GM21381 (cell line): ENCODE measurements around the gene PIGZ.

ENCODE experiments used
- ATAC-seq: cut with Tn5 transposase; IDR thresholded peaks from one replicate; pipeline ENCODE4 v1.9.1; 2021; ENCODE audit warnings: mild to moderate bottlenecking, moderate library complexity; ENCODE audit not compliant: unreplicated experiment

Gene PIGZ

DNA sequence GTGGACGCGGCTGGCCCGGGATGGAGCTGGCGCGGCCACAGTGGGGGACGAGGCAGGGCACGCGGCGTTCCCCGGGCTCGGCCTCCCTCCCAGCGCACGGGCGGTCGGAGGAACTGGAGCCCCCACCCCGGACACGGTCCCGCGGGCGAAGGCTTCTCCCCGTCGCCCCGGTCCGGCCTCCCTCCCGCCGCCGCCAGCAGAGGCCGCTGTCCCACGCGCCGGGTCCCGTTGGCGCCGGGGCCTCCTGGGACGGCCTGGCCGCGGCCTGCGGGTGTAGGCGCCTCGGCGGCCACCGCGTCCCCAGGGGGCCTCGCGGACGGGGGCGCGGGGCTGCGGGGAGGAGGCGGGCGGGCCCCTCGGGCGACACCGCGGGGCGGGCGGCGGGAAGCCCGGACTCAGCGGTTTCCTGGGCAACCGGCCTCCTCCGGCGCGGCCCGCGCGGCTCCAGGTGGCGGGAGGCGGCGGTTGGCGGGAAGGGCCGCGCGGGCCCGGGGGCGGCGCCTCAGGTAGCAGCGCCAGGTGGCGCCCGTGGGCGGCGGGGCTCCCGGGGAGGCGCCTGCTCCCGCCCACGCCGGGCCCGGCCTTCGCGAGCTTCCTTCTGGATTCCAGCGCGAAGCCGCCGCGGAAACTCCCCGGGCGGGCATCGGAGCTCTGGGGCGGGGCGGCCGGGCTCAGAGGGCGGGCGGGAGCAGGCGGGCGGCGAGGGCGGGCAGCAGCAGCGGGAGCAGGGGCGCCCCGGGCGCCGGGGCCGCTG lies 34.2 kb upstream of the PIGZ start:
- peak; percentile 74 for ATAC-seq

DNA sequence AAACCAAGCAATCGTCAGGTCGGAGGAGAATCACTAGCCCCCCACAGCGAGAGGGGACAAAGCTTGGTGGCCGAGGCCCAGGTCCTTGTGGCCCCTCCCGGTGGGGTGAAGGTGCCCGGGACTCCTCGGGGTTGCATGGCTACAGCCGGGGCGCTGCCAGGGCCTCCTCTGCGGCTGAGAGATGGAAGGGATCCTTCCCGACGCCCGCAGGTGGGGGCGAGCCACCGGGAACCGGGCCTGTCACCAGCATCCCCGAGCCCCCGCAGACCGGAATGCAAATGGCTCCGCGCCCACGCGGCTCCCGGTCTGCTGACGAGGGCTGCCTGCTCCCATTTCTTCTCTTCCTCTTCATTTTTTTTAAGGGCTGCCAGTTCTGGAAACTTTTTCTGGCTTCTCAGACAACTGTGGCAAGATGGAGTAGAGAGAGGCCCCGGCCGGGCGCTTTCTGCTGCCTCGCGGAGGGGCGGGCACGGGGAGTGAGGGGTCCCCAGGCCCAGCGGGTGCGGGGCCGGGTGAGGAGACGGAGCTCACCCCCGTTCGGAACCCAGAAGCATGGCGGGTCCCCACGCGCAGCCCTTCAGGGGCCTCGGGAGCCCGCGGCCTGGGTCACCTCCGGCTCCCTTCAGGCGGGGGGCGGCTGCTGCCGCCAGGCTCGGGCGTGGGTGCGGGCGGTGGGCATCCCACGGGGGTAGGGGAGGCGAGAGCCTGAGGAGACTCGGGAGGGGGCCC lies 33.5 kb upstream of the PIGZ start:
- ATAC-seq: peak; percentile 11

DNA sequence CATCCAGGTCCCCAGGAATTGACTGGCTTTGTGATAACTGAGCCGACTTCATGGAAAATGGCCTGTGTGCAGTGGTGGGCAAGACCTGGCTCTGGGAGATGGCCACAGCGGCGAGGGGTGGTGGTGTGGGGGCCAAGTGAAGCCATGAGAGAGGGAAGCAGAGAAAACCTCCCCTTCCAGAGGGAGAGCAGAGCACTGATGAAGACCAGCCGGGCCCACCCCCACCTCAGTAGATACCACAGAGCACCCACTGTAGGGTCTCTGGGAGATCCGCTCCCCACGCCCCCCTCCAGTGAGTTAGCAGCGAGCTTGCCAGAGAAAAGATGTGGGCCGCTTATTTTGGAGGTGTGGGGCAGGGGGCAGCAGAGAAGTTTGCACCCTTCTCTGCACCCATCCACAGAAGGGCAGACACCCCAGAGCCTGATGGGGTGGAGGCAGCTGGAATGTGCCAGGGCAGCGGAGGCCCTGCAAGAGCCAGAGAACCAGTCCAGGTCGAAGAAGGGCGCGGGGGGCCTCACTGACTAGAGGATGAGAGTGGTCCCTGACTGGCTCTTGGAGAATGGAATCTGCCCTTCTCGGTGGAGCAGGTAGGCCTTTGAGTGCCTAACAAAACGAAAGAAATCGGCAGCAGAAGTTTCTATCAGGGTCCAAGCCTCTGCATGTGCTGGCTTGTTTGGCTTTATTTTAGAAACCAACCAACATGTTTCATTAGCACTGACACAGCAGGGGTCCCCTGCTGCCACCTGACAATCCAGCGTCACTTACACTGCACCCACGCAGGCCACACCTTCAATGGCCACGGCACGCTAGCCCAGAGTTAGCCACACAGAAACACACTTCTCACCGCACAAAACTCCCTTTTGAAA lies 32.7 kb upstream of the PIGZ start:
- ATAC-seq: no peak

DNA sequence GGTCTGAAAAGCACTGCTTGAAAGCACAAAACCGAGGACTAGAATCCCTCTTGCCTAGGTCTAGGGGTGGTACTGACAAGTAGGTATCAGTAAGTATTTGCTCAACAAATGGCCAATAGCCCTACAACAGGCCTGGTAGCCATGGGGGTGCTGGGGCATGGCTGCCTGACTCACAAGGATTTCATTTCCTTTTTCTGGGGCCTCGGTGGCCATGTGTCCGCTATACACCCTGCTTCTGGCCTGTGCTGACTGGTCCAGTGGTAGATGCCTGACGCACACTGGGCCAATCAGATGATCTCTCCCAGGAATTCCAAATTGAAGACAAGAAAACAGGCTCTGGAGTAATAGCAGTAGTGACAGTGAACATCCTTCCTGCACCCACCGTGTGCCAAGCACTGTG lies 31.6 kb upstream of the PIGZ start:
- no peak for ATAC-seq

DNA sequence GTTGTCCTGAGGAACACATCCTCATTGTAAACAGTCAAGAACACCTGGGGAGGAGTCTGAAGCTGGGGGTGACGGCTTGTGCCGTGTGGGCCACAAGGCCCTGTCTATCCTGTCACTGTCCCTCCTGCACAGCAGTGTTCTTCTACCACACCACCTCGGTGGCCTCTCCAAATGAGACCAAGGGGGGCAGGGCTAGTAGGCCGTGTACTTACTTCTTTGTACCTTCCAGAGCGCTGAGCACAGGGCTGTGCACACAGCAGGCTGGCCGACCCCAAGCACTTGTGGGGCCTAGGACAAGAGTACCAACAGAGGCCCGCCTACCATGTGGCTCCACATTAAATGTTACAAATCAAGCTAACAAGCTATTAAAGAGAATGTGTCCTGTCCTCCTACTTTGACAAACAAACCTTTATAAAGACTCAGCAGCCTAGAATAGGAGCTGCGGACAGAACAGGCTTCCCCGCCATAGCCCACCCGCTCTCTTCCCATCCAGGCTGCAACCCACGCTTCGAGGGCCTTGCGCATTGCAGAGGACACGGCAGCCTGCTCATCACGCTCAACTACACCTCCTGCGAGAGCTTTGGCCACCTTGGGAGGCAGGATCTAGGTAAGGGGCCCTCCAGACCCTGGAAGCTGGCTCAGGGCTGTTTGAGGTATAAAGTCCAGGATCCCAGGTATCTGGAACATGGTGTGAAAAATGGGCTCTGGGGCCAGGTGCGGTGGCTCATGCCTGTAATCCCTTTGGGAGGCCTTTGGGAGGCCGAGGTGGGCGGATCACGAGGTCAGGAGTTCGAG lies 30.5 kb upstream of the PIGZ start:
- no peak for ATAC-seq

DNA sequence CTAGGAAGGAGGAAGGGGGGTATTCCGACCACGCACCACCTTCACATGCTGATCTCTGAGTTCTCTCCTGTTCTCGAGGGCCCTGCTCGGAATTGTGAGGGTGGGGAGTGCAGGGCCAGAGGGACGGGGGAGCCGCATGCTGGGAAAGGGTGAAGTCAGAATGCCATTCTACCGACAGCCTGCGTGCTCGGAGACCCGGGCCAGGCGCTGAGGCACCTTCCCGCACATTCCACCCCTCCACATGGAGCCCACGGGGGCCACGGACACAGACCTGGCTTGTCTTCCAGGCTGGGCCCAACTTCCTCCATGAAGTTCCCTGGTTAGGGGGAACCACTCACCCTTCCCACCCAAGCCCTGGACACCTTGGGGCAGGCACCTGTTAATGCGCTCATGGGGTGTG lies 28.7 kb upstream of the PIGZ start:
- no peak for ATAC-seq

DNA sequence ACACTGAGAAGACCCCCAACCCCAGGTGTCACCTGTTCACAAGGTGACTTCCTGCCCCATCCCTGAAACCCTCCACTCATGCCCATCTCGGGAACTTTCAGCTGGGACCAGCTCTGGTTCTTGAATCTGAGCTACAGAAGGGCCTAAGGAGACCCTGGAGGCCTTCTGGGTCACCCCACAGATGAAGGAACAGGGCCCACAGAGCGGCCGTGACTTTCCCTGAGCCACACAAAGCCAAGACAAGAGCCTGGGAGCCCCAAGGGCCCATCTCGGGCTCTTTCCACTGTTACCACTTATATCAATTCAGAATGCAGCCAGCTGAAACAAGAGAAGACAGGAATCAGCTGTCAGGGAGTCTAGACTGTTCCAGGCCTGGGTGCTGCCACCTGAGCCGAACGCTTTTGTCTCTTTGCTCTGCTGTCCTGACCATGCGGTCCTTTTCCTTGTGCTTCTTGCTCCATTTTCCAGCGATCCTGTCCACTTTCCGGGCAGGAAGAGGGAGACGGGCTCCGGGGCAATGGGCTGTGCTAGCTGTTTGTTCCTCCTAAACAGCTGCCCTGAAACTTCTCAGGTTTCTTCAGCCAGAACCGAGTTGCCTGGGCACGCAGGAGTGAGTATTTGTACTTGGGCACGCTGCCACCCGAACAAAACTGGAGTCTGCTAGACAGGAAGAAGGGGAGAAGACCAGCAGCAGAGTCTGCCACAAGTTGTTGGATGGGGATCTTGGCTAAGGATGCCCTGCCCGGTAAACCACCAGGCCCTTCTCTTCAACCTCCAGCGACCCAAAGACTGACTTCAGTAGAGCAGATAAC lies 28.0 kb upstream of the PIGZ start:
- no peak for ATAC-seq

DNA sequence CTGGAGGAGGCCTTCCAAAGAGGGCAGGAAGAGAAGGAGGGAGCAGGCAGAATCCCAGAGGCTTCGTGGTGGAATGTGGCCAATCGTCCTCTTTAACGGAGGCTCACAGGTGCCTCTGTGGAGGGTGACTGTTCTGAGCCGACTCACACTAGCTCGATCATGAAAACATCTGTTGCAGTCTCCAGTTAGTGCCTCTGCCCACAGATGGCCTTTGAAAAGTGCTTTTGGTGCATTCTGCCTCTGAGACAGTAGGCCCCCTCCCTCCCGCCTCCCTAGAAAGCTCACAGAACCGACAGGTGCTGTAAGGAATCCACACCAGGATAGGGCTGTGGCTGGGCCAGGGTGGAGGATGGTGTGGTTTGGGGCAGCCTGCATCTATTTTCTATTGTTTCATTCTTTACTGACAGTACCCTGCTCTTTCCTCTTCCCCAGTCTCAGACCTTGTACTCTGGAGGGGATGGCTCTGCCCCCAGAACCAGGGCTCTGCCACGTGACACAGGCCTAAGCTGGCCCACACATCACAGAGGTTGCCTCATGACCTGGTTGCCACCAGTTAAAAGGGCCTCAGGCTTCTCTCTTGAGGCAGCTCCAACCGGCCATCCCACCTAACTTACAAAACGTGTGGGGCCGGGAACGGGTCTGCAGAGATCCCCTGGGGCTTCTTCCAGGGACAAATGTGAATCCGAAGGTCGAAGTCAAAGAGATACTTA lies 27.2 kb upstream of the PIGZ start:
- ATAC-seq: no peak

DNA sequence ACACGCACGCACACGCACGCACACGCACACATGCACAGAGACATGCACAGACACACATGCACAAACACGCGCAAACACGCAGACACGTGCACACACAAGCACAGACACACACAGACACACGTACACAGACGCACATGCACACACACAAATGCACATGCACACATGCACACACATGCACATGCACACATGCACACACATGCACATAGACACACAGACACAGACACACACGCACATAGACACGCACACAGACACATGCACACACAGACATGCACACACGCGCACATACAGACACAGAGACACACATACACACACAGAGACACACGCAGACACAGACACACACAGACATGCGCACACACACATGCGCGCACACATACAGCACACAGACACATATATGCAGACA lies 26.4 kb upstream of the PIGZ start:
- ATAC-seq: no peak

DNA sequence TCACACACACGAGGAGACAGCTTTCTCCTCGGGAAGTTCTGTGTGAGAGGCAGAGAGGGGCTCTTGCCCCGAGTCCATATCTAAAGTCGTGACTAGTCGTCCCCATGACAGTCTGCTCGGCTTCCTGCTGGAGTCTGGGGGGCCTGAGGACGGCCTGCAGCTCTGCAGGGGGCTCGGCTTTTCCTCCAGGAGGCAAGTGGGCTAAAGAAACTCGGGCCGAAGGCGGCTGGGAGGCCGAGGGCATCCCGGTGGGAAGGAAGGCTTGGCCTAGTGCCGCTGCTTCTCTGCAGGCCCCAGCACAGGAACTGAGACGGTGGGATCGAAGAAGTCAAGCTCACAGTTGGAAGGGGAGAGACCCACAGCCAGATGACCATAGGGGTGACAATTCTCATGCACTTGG lies 25.4 kb upstream of the PIGZ start:
- no peak for ATAC-seq

DNA sequence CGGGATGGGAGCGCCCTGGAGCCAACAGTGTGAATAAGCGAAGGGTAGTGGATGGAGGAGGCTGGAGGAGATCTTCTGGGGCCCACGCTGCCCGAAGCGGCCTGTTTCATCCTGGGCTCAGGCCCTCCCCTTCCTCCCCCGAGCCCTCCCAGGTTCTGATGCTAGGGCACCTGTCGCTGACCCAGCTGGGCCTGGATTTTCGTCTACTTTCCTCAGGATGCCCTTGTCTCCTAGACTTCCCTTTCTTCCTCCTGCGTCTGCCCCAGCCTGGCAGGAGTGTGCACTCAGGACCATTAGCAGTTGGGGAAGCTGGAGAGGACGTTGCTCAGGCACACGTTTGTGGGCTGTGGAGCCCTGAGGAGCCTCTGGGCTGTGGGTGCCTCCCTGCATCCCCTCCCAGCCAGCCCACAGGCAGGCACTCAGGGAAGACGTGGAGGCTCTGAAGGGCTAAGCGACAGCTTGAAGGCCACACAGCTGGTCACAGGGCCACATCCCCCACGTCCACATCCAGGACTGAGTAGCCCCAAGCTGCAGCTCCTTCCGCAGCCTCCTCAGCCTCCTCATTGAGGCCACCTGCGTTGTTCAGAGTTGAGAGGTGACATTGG lies 23.9 kb upstream of the PIGZ start:
- no peak for ATAC-seq

DNA sequence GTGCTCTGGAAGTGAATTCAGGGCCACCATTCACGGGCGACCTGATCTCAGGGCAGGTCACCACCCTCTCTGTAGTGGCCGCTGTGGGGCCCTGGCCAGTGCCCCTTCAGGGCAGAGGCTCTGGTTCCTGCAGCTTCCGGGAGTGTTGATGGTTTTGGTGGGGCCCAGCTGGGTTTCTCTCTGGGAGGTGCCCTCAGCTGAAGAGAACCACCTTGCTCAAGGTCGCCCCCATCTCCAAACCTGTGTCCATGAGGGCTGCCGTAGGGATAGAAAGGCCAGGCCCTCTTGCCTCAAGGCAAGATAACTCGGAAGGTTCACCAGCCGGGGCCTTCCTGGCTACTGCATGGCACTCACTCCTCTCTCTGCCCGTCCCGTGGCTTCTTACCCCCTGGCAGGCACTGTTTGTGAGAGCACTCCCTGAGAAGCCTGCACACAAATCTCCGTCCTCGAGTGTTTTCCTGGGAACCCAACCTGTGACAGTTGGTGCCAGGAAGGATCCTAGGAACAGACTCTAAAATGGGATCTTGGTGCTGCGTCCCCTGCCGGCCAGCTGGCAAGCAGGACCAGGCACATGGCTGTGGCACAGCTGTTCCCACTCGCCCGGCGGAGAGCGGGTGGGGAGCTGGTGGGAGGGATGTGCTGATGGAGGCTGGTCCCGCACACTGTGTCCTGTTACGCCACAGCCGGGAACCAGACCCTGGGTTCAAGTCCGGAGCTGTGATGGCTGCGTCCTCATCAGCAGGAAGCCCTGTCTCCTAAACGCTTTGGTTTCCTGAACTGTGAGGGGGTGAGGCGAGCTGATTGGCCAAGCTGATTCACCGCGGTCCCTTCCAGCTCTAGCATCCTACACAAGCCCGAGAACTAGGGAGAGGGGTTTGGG lies 23.2 kb upstream of the PIGZ start:
- ATAC-seq: no peak

DNA sequence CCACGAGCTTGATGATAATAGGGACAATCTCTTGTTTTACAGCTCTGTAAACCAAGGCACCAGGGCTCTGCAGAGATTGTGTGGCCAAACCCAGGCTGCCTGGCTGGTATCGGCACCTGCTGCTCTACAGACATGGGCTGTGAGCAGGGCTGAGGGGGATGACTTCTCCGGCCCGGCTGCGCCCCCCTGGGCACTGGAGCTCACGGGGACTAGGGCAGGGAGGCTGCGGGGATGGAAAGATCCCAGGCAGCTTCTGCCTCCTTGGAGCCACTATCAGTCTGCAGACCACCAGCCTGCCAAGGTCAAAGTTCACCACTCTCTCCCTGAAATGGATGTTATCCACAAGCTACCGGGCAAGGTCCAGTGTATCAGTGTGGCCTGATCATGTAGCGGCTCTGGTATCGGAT lies 22.0 kb upstream of the PIGZ start:
- ATAC-seq: no peak

DNA sequence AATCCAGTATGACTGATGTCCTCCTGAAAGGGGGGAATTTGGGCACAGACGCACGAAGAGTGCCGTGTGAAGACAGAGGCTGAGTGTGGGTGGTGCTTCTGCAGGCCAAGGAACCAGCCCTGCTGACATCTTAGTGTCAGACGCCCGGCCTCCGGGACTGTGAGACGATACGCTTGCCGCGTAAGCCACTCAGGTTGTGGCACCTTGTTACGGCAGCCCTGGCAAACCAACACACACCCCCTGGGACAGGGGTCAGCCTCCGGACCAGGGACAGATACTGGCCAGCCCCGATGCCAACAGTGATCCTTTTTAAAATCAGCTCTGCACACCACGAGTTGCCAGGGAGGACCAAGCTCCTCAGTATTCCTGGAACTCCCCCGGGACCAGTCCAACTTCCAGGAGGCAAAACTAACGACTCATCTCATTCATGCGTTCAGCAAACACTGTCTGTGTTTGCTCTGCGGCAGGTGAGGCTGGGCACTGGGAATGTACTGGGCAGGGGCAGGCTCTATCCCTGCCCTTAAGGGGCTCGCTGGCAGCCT lies 21.2 kb upstream of the PIGZ start:
- no peak for ATAC-seq

DNA sequence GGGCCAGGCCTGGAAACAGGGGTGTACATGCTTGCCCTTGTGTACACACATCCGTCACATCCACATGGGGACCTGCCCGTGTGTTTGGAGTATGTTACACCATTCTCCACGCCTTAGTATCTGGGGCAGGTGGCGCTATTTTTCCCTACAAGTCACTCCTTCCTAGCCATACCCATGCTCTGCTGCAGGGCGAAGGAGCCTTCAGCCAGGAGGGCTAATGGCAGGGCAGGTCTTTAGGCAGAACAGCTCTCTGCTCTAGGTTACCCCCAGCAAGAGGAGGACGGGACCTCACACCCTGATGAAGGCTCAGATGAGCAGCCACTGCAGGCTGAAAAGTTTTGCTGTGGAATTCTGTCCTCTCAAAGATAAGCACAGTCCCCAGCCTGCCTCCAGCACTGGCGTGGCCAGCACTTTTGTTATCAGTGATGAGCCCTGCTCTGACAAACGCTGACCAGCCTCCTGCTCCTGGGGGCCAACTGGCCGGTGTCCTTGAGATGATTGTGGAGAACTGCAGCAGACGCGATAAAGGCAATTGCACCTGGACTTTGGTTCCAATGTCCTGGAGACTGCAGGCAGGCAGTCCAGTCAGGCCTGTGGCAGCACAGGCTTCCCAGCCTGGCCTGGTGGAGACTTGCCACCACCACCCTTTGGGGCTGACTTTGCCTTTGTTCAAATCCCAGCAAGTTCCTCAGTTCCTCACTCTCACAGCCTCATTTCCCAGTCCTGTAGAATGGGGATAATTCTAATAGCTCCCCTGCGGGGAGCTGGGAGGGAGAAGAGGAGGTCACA lies 19.8 kb upstream of the PIGZ start:
- no peak for ATAC-seq

DNA sequence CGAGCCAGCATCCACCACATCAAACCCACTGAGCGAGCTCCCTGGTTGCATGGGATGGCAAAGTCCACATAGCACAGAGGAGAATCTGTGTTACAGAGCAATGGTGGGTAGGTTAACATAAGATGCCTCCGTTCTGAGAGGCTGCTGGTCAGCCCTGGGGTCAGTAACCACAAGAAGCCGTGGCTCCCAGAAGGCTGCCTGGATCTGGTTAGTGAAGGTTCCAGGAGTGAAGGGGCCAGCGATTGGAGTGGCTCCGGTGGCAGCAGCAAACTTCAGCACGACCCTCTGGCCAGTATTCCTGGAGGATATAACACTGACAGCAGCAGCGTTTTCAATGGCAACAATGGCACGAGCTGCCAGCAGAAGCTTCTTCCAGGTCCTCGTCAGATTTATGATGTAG lies 18.4 kb upstream of the PIGZ start:
- no peak for ATAC-seq
